Loucy (cell line): ENCODE measurements around the gene OR2T8.

Experiments used
- H2AFZ ChIP-seq: fragments of 200-600 bp; sonication (generic); 2 replicates; pipeline ENCODE4 v1.6.0; 2016; ENCODE audit warnings: antibody characterized with exemption, mild to moderate bottlenecking, low read length, moderate library complexity
- H3F3A ChIP-seq: fragments of 200-600 bp; 2 replicates; pipeline ENCODE4 v1.6.0; 2016; ENCODE audit warnings: antibody characterized with exemption, low read depth, mild to moderate bottlenecking
- H3K27me3 ChIP-seq: fragments of 200-600 bp; sonication (generic); 2 replicates; pipeline ENCODE4 v1.6.1; 2014; ENCODE audit warnings: low read length, mild to moderate bottlenecking; ENCODE audit not compliant: insufficient read depth, poor library complexity, severe bottlenecking
- H3K36me3 ChIP-seq: fragments of 200-600 bp; sonication (generic); 2 replicates; pipeline ENCODE4 v1.6.1; 2016; ENCODE audit warnings: low read length; ENCODE audit not compliant: insufficient read depth
- H3K4me1 ChIP-seq: fragments of 200-600 bp; sonication (generic); 2 replicates; pipeline ENCODE4 v1.5.1; 2014; ENCODE audit warnings: low read length, mild to moderate bottlenecking; ENCODE audit not compliant: insufficient read depth, poor library complexity, severe bottlenecking
- H3K4me2 ChIP-seq: fragments of 200-600 bp; sonication (generic); 2 replicates; pipeline ENCODE4 v1.6.0; 2014; ENCODE audit warnings: antibody characterized with exemption, low read length, low read depth, mild to moderate bottlenecking; ENCODE audit not compliant: poor library complexity, severe bottlenecking
- H3K4me3 ChIP-seq: fragments of 200-600 bp; sonication (generic); 2 replicates; pipeline ENCODE4 v1.5.1; 2014; ENCODE audit warnings: low read length, mild to moderate bottlenecking, mixed read lengths; ENCODE audit not compliant: poor library complexity, severe bottlenecking
- H3K79me2 ChIP-seq: fragments of 200-600 bp; sonication (generic); 2 replicates; pipeline ENCODE4 v1.6.1; 2014; ENCODE audit warnings: low read length; ENCODE audit not compliant: insufficient read depth
- H3K9ac ChIP-seq: fragments of 200-600 bp; sonication (generic); 2 replicates; pipeline ENCODE4 v1.6.0; 2014; ENCODE audit warnings: mild to moderate bottlenecking, low read depth, low read length, moderate library complexity; ENCODE audit not compliant: poor library complexity, severe bottlenecking
- H3K9me2 ChIP-seq: fragments of 200-600 bp; sonication (generic); replicated peaks from 2 replicates; pipeline ENCODE4 v1.6.1; 2016; ENCODE audit warnings: low read depth, low read length, mixed read lengths
- H3K9me3 ChIP-seq: fragments of 200-600 bp; sonication (generic); 2 replicates; pipeline ENCODE4 v1.6.1; 2014; ENCODE audit warnings: mild to moderate bottlenecking, antibody characterized with exemption, low read length, low read depth; ENCODE audit not compliant: insufficient read depth
- H4K20me1 ChIP-seq: fragments of 200-600 bp; sonication (generic); 2 replicates; pipeline ENCODE4 v1.6.0; 2014; ENCODE audit warnings: antibody characterized with exemption, low read length, mild to moderate bottlenecking; ENCODE audit not compliant: insufficient read depth, poor library complexity, severe bottlenecking
- CTCF ChIP-seq: fragments of 200-600 bp; sonication (generic); conservative IDR thresholded peaks from 2 replicates; pipeline ENCODE4 v1.5.1; 2014; ENCODE audit warnings: mild to moderate bottlenecking, antibody characterized with exemption, low read length
- EZH2phosphoT487 ChIP-seq: fragments of 200-600 bp; IDR thresholded peaks from 2 replicates; pipeline ENCODE4 v1.6.1; 2018; ENCODE audit warnings: antibody characterized with exemption, mild to moderate bottlenecking, moderate library complexity, borderline replicate concordance

The OR2T8 gene

GRCh38 chr1:247948558-247948957 is 28.5 kb downstream of the OR2T8 start, which contains the start of gene OR2L8:
TSS of gene OR2L8 (plus strand) at chr1:247948858. CDS start at chr1:247948858, 0 bp downstream.
- Histone ChIP-seq H2AFZ (no peak within 1 kb of the TSS), H3K9me2 (no peaks in the 10 kb centered on the region), H3K79me2 (no peaks in the 10 kb centered on the region), H4K20me1 (no peaks in the 10 kb centered on the region), H3K27me3 (no peaks in the 10 kb centered on the region), H3K4me3 (no peak within 1 kb of the TSS), H3K4me1 (no peaks in the 10 kb centered on the region), H3K9me3 (no peaks in the 10 kb centered on the region), H3K4me2 (no peak within 1 kb of the TSS), H3F3A (no peaks in the 10 kb centered on the region), H3K9ac (no peak within 1 kb of the TSS), H3K36me3 (no peaks in the 10 kb centered on the region)
- TF ChIP-seq EZH2phosphoT487 (no peak), CTCF (no peak)

GRCh38 chr1:247953408-247953807 is 33.4 kb downstream of the OR2T8 start:
- Histone ChIP-seq H3K4me2 (no peak overlapping the region), H2AFZ (no peak overlapping the region), H3K4me3 (no peak overlapping the region)

GRCh38 chr1:247961791-247962190 is 41.7 kb downstream of the OR2T8 start:
- H3K9me3 ChIP-seq, result no peaks in the 10 kb centered on the region

More at GRCh38 chr1:247953408-247953807, 33.4 kb downstream of the OR2T8 start:
- TF ChIP-seq CTCF (no peak), EZH2phosphoT487 (no peak)
- Histone ChIP-seq H4K20me1 (no peaks in the 10 kb centered on the region), H3K9me2 (no peaks in the 10 kb centered on the region), H3K9ac (no peak overlapping the region), H3K27me3 (no peaks in the 10 kb centered on the region), H3K79me2 (no peaks in the 10 kb centered on the region), H3K4me1 (no peaks in the 10 kb centered on the region), H3K36me3 (no peaks in the 10 kb centered on the region), H3F3A (no peaks in the 10 kb centered on the region), H3K9me3 (no peaks in the 10 kb centered on the region)

More at GRCh38 chr1:247961791-247962190, 41.7 kb downstream of the OR2T8 start:
- Histone ChIP-seq H2AFZ (no peak overlapping the region), H3K27me3 (no peaks in the 10 kb centered on the region), H3K79me2 (no peaks in the 10 kb centered on the region), H3F3A (no peaks in the 10 kb centered on the region), H3K36me3 (no peaks in the 10 kb centered on the region), H3K9me2 (no peaks in the 10 kb centered on the region), H3K4me3 (no peak overlapping the region), H3K4me1 (no peaks in the 10 kb centered on the region), H4K20me1 (no peaks in the 10 kb centered on the region), H3K4me2 (no peak overlapping the region), H3K9ac (no peak overlapping the region)
- TF ChIP-seq EZH2phosphoT487, result no peak
- no peak for TF ChIP-seq CTCF
